Suppressor macrophage treated with lipopolysaccharide for 4 hours (primary cell): ENCODE measurements around the gene STOX2.
"Not testable (repeated sequence)": the region's sequence is repeated elsewhere in the genome, so short reads cannot be mapped to it uniquely, and the experiment has no call there.

ENCODE experiments used
- DNase-seq: peaks from one replicate; pipeline ENCODE4 v3.0.0-alpha.2; 2020

The STOX2 gene

DNA sequence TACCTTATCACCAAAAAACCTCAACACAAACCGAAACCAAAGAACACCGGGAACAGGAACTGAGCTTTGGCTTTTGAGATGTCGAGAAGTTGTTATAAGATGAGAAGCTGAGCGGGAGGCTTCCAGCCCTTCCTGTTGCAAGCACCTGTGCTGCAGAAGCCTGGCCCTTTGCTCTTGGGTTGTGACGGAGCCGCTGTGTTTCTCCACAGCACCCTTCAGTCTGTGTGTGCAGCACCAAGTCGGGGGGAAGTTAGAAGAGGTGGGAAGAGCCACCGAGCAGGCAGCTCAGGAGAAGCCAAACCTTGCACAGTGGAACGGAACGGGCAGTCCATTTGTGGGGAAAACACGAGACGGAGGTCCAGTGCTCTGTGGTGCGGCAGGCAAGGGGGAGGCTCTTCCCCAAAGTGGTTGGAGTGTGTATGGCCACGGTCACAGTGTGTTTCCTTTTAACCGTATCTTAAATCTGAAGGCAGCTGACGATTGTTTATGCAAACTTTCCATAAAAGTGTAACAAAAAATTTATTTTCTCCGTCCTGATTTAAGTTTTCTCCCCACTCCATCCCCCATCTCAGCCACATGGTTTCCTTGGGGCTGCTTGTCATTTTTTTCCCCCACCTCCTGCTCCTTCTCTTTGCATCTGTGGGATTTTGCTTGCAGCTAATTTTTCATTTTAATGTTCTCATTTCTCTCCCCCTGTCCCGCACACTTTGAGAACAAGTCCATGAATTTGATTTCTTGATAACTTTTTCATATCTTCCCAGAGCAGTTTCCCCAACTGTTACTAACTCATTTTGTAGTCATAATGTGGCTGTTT lies 123.7 kb downstream of the STOX2 start:
- peak; percentile 21 for DNase-seq

- peak; percentile 48 for DNase-seq
Observed at GRCh38 chr4:184030036-184030435, 124.9 kb downstream of the STOX2 start.

DNA sequence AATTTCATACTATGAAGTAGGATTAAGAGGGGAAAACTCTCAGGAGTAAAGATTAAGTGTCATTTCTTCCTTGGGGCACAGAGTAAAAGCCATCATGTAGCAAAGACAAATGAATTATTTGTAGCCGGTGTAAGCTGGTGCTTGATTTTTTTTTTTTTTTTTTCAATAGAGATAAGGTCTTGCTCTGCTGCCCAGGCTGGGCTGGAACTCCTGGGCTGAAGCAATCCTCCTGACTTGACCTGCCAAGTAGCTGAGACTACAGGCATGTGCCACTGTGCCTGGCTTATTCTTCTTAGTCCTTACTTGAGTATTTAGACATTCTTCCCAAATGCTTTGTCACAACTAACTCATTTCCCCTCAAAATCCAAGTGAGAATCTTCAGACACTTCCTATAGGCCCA lies 125.7 kb downstream of the STOX2 start:
- DNase-seq = no peak

DNA sequence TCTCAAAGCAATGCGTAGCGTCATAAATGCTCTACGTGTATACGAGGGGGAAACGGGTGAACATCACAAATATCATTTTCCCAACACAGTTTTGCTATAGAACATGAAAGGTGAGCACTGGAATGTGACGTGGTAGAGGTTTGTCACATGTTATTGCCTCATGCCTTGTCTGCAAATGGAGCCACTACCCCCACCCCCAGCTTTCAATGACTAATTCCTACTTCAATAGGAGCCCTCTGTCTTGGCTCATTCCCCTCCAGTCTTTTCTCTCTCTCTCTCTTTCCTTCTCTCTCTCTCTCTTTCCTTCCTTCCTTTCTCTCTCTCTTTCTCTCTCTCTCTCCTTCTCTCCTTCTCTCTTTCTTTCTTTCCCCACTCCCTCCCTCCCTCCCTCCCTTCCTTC lies 127.0 kb downstream of the STOX2 start:
- no peak for DNase-seq

DNA sequence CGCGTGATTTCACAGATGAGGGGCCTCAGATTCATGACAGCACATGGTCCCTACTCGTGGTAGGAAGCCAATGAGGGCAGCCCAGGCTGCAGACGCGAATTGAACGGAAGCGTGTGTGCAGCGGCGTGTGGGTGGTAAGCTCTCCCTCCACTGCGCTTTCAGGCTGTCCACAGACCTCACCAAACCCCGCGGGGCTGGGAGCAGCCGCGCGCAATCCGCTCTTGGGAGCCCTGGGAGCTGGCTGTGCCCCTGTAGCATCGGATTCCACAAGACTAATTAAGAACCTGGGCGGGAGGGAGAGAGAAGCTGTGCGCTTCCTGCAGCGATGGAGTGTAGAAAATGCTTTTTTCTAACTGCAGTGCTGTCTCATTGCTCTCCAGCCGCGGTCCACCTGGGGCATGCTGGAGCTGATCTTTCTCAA lies 134.9 kb downstream of the STOX2 start:
- peak; percentile 28 for DNase-seq

- DNase-seq = no peak
Observed at GRCh38 chr4:184041156-184041555, 136.0 kb downstream of the STOX2 start.

- DNase-seq = no peak
Observed at GRCh38 chr4:184046148-184046547, 141.0 kb downstream of the STOX2 start.

DNA sequence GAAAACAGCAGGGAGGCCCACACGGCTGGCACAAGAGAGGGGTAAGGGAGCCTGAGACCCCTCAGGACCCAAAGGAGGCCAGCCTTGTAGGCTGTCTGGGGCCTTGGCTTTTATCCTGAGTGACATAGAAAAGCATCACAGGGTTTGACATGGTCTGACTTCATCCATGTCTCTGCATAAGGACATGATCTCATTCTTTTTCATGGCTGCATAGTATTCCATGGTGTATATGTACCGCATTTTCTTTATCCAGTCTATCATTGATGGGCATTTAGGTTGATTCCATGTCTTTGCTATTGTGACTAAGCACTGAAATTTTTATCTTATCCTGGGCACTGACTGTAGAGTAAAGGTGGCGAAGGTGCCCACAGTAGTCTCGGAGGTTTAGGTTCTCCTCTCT lies 146.2 kb downstream of the STOX2 start:
- DNase-seq = not testable (repeated sequence)

DNA sequence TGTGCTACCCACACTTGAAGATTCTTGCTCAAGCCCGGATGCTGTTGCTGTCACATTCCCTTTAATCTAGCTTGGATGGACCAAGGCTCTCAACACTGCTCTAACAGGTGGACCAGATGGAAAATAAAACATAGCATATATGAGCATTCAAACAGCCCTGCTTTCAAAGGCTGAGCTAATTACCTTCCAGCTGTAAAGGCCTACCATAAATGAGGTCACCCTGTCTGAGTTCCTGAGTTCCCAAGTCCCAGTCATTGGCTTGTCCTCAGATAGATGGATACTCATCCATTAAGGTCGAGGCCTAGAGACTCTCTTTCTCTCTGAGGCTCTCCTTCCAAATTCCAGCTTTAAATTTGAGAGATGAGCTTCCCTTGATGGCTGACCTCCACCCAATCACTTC lies 147.5 kb downstream of the STOX2 start:
- DNase-seq = no peak

DNA sequence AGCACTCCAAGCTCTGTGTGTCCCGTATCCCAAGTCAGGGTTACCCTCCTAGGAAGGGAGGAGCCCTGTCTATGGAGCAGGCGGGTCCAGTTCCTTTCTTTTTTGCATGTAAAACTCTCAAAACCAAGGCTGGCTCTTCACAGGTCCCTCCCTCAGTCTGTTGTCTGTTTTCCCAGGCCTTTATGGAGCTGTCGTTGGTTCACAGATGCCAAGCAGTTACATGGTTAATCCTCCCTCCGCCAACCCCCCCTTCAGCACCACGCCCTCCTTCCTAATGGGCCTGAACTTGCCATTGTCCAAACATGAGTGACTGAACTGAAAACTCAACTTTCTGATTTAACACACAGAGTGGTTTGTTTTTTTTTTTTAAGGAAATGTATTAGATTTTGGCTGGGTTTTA lies 148.3 kb downstream of the STOX2 start:
- no peak for DNase-seq

DNA sequence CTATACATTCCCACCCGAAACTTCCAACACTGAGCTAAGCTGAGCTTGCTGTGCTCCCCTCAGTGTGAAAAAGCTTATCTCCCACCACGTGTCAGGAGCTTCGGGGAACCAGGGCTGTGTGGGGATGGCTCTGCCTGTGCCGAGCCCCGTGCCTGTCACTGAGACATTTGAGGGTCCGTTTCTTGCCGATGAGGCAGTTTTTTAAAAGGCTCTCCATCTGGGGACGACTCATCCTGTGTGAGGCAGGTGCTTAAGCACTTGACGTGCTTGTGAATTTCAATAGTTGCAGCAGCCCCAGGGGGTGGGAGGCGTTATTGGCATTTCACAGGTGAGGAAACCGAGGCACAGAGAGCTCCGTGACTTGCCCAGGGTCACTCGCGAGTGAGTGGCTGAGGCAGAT lies 151.8 kb downstream of the STOX2 start:
- DNase-seq = no peak

DNA sequence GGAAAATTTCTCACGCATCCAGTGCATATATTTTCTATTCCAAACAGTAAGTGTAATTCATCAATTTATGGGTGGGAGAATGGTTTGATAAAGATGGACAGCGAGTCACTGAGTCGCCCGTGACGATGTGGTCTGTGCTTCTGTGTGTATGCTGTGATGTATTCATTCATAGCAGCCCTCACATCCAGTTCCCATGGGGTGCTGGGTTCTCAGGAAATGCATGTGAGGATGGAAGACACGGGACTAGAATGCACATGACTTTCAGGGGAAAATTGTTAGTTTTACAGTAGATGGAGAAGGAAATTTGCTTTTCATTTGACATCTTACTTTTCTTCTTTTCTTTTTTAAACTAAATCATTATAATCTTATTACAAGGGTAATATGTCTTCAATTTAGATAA lies 152.9 kb downstream of the STOX2 start:
- DNase-seq = no peak

DNA sequence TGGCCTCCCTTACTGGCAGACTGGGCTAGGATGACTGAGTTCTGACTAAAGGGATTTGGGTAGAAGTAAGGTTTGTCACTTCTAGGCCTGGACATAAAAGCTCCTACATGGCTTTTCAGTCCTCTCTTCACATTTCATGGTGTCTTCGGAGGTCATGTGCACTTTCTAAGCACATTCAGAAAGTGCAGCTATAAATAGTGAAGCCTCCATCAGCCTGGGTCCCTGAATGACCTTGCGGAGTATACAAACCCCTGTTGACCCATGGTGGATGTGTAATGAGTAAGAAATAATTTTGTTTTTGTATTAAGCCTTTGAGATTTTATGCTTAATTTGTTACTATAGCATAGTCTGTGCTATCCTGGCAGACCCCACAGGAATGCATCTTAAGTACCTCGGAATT lies 154.0 kb downstream of the STOX2 start:
- no peak for DNase-seq

DNA sequence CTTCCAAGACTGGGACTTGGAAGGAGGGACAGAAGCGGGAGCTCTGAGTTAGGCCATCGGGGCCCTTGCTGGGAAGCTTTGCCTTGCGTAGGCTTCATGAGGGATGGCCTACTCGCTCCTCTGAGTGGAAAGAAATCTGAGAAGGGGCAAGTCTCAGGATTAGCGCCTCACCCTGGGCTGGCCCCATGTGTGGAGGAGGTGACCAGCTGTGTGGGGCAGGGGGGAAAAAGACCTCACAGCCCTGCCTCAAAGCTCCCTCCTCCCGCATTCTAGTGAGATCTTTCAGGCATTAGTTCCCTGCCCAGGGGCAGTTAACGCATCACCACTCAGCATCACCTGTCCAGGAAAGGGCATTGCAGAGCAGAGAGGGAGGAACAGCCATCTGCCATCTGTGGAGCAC lies 156.5 kb downstream of the STOX2 start:
- no peak for DNase-seq

DNA sequence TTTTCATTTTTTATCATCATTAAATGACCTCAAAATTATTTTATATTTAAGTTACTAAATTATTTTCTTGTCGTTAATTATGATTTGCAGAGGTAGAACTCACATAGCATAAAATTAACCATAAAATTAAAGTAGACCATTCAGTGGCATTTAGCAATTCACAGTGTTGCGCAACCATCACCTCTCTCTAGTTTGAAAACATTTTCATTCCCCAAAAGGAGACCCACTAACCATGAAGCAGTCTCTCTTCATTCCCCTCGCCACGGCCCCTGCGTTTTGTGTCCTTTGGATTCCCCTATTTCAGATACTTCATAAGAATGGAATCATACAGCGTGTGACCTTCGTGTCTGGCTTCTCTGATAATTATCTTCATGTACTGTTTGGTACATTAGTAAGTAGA lies 157.7 kb downstream of the STOX2 start:
- no peak for DNase-seq

DNA sequence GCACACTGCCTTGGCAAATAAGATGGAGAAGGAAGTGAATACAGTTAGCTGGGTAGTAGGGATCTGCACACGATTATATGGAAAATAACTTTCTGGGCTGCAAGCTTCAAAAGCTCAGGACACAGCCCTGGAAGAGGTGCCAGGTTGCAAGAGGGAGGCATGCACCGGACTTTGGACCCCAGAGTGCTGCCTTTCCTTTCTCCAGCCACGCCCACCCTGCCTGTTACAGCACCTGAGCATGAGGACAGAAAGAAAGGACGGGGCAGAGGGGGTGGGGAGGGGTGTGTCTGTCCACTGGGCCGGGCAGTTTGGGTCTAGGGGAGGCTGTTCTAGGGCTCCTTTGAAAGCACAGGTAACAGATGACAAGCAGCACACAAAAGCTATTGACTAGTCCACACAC lies 159.8 kb downstream of the STOX2 start:
- DNase-seq = no peak

DNA sequence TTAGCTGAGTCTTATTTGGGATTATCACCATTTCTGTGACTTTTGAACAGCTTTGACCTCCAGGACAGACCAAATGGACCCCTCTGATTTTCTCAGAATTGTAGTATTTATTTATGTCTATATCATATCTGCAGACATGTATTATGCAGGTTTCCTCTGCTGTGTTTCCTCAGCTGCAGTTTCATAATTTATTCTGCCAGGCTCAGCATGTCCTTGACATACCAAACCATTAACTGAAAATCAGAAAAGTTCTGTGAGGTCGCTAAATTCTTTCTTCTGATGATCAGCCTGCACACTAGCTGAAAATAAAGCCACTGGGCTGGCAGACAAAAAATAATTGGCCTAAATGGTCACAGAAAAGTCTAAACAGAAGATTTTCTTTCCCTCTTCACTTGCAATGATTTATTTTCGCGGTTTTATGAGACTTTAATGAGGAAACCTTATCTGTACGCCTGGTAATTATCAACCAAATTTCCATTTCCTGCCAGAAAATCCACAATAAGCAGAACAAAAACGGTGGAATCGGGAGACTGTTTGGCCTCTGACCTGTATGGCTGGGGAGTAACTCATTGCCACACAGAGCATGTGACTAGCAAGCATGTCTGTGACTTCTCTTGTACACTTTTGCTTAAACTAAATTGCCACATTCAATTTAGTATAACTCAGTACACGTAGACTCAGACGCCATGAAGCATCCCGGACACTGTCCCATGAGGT lies 161.6 kb downstream of the STOX2 start:
- DNase-seq = no peak

- DNase-seq = no peak
Observed at GRCh38 chr4:184067931-184068554, 162.9 kb downstream of the STOX2 start.
